Fibroblast of the aortic adventitia (primary cell): ENCODE measurements around the gene ALK. TPM values are rescaled to one million over a fixed set of nuclear protein-coding genes. Genes with fewer than 3 reads are reported as not detected.

Source experiments
- DNase-seq: peaks from one replicate; pipeline ENCODE4 v3.0.0-alpha.2; 2010; ENCODE audit warnings: low read depth
- H3K4me3 ChIP-seq: 2 replicates; pipeline ENCODE4 v1.5.1; 2011; ENCODE audit warnings: low read depth, mild to moderate bottlenecking, control low read depth, low read length, moderate library complexity
- total RNA-seq: library from RNA; depleted of rRNA; stranded (reverse); fragments of >200 nt; gene quantifications from 2 replicates; pipeline ENCODE4 v1.2.3, GENCODE V29; 2012; ENCODE audit warnings: low replicate concordance
- TF ChIP-seq, protein P1 (sequence below): IDR thresholded peaks from 2 replicates; pipeline ENCODE4 v1.5.1; 2011; ENCODE audit warnings: mild to moderate bottlenecking, low read length, control low read depth, inconsistent platforms; ENCODE audit not compliant: insufficient read depth

Gene ALK
- total RNA-seq, 1 donor: 0.27 TPM

DNA sequence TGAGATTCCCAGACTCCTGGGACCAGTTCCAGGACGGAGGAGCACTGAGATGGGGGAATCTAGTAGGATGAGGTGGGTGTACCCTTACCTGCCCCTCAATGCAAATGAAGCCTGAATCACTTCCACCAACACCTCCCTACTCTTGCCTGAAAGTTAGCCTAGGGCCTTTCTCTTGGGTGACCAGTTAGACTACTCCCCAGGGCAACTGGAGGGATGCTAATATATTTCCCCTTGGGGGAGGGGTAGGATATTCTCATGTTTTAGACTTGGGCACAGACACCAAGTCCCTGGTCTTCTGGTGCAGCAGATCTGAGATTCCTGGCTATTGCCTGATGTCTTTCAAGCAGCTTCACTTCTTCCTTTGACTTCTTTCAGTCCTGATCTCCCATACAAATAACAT lies 334.5 kb downstream of the ALK start:
- TF ChIP-seq, protein P1, sequence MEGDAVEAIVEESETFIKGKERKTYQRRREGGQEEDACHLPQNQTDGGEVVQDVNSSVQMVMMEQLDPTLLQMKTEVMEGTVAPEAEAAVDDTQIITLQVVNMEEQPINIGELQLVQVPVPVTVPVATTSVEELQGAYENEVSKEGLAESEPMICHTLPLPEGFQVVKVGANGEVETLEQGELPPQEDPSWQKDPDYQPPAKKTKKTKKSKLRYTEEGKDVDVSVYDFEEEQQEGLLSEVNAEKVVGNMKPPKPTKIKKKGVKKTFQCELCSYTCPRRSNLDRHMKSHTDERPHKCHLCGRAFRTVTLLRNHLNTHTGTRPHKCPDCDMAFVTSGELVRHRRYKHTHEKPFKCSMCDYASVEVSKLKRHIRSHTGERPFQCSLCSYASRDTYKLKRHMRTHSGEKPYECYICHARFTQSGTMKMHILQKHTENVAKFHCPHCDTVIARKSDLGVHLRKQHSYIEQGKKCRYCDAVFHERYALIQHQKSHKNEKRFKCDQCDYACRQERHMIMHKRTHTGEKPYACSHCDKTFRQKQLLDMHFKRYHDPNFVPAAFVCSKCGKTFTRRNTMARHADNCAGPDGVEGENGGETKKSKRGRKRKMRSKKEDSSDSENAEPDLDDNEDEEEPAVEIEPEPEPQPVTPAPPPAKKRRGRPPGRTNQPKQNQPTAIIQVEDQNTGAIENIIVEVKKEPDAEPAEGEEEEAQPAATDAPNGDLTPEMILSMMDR: no peak
- no peak overlapping the region for H3K4me3 ChIP-seq
- DNase-seq: no peak

DNA sequence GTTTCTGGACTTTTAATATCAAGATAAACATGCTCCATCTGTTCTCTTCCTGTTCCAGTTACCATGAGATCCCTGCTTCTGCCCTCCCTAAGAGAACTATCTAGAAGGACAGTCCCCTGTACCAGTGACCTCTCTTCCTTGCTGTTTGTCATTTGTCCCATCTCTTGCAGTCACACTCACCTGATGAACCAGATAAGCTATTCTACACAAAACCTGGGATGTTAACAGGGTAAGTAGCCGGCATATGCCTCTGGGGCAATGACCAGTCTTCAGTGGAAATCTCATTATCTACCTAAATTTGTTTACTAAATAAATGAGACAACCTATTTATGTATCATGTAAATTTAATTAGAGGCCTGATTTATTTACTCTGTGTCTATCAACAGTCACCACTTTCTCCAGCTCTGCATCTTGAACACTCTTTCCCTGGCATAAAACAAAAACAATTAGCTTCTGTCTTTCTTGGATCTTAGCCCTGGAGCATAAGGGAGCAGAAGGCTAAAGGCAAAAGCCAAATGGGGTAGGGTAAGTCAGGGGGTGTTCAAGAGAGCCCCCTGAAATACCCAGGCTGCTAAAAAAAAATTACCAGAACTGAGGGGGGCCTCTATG lies 337.7 kb downstream of the ALK start:
- TF ChIP-seq, protein P1: no peak
- no peak for DNase-seq
- H3K4me3 ChIP-seq: no peak overlapping the region

DNA sequence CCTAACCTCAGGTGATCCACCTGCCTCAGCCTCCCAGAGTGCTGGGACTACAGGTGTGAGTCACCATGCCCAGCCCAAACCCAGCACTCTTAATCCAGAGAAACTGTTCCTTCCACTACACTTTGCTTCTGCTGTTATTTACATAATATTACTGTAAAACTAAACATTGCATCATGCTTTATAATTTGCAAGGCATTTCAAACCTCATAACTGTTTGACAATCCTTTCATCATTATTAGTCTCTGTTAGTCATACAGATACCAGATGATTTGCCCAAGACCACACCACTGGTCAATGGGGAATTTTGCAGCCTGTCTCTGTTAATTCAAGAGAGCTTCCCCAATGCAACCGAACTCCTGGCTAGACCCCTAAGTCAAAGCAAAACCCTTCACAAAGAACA lies 338.3 kb downstream of the ALK start:
- no peak overlapping the region for H3K4me3 ChIP-seq
- DNase-seq: peak; percentile 4
- TF ChIP-seq, protein P1: no peak

DNA sequence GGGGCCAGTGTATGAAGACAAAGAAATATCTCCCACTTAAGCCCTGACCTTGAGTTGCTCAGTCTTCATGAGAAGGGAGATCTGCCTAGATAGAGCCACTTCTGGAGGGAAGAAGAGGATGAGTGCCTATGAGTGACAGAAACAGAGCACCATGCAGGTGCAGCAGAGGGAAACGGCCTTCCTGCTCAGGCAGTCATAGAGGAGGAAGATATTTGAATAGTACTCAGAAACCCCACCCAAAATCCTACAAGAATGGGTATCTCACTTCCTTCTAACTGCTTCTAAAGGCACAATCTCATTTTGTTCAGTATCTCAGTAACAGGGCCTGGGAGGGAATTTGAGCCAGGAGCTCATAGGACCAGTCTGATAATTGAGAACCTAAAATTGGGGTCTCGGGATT lies 339.3 kb downstream of the ALK start:
- no peak for DNase-seq

DNA sequence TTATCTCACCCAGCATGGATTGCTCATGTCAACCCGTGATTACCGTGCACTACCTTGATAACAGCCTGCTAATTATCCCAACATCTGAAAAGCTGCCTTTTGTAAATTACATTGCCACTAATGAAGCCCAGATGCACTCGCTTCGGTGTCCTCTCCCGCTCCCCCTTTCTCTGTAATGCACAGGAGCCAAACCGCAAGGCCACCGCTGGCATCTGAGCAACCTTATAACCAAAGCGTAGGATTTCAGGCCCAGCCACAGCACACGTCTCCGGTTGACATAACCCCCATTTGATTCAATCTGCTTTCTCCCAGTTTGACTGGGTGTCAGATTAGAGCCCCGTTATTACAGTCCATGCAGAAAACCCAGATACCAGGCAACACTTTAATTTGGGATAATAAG lies 341.2 kb downstream of the ALK start:
- no peak for DNase-seq
- H3K4me3 ChIP-seq: no peak overlapping the region

More for the DNA sequence above, 339.3 kb downstream of the ALK start:
- no peak overlapping the region for H3K4me3 ChIP-seq
- TF ChIP-seq, protein P1: no peak

DNA sequence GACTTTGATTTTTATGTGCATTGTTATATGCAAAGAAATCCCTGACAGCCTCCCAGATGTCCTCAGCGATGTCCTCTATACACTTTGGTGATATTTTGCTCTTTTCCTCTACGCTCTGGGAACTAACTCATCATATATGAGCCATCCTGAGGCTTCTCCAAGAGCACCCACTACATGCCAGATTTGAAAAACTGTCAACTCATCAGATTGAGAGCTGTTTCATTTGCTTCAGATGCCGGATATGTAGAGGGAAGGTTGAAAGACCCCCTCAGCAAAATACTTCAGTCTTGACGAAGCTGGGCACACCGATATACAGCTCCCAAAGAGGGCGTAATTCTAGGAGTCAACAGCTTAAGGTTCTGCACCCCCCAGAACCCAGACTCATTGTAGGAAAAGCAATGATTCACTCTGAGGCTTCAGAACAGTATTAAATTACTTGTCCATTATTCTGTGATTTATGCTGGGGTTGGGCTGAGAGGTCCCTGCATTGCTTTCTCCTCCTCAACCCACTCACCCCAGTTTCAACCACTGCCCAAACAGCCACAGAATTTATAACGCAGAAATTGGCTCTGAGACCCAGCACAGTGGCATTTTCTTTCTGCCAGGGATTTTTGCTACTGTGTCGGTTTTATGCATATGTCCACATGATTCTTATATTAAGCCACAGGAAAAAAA lies 341.8 kb downstream of the ALK start:
- no peak for DNase-seq
- TF ChIP-seq, protein P1: no peak
- H3K4me3 ChIP-seq: no peak overlapping the region

More for the DNA sequence above, 341.2 kb downstream of the ALK start:
- TF ChIP-seq, protein P1: no peak

DNA sequence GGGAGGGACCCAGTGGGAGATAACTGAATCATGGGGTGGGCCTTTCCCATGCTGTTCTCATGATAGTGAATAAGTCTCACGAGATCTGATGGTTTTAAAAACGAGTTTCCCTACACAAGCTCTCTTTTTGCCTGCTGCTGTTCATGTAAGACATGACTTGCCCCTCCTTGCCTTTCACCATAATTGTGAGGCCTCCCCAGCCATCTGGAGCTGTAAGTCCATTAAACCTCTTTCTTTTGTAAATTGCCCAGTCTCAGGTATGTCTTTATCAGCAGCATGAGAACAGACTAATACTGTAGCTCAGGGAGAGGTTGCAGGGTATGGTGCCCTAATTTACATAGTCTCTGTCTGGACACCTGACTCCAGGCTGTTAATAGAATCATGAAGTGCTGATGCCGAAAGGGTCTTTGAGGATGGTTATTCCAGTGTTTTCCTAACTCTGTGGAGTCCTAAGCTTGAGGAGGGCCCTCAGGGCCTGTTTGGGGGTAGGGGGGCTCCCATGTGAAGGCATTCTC lies 343.2 kb downstream of the ALK start:
- no peak for DNase-seq
- TF ChIP-seq, protein P1: no peak
- no peak overlapping the region for H3K4me3 ChIP-seq
